NT2/D1 (cell line): ENCODE results near the gene LRRFIP1.

Experiments
- YY1 ChIP-seq: IDR thresholded peaks from 2 replicates; pipeline ENCODE4 v1.6.1; 2011; ENCODE audit not compliant: insufficient read length, insufficient read depth
- ZNF274 ChIP-seq: IDR thresholded peaks from 2 replicates; pipeline ENCODE4 v1.6.1; 2011; ENCODE audit warnings: mild to moderate bottlenecking, low read depth, low read length

DNA sequence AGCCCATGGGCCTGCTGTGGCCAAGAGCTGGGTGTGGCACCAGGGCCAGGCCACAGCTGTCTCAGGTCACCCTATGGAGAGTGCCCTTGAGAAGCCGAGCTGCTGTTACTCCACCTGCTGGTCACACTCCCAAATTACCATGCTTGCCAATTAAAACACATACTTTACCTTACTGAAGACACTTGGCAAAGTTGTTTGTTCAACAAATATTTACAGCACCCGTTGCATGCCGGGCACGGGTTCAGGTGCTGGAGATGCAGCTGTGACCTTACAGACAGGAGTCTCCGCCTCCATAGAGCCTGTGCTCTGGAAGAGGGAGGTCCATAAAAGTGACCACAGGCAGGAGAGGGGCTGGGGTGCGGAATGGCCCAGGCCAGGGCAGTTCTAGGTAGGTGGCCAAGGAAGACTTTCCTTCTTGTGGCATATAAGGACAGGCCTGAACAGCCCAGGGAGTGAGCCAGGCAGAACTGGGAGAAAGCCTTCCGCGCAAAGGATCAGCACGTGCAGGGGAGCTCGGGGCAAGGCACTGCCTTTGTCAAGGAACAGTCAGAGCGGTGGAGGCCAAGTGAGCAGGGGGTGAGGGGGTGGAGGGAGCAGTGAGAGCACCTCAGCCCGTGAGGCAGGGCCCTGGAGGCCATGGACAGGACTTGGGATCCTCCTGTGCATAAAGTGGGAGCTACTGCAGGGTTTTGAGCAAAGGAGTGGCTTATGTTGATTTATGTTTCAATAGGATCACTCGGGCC lies 147.6 kb downstream of the LRRFIP1 start:
- TF ChIP-seq YY1 (no peak), ZNF274 (no peak)
